Tibial artery (tissue), 4 donors: ENCODE data around the gene SNRPF.

Experiments used
- DNase-seq, 2 donors: peaks; one replicate each; pipeline ENCODE4 v3.0.0-alpha.2; 2019
- H3K27ac ChIP-seq, 2 donors: fragments of 200-600 bp; sonication (generic) in 1 of 2; 1 replicate in 1 of 2; 2 replicates in 1 of 2; pipeline ENCODE4 v1.5.1; 2018 to 2019; ENCODE audit warnings: mild to moderate bottlenecking in 1 of 2
- H3K27me3 ChIP-seq, 2 donors: fragments of 200-600 bp; sonication (generic) in 1 of 2; one replicate each; pipeline versions ENCODE4 v1.5.1 to v1.6.0; 2016 to 2019
- H3K36me3 ChIP-seq, 3 donors: fragments of 200-600 bp; sonication (generic) in 2 of 3; one replicate each; pipeline ENCODE4 v1.5.1; 2016 to 2019; ENCODE audit warnings: mild to moderate bottlenecking in 2 of 3
- H3K4me1 ChIP-seq, 4 donors: fragments of 200-600 bp; sonication (generic) in 2 of 4; 1 replicate in 3 of 4; 2 replicates in 1 of 4; pipeline ENCODE4 v1.5.1; 2016 to 2019
- H3K4me3 ChIP-seq, 2 donors: fragments of 200-600 bp; sonication (generic) in 1 of 2; 1 replicate in 1 of 2; 2 replicates in 1 of 2; pipeline ENCODE4 v1.5.1; 2018 to 2019; ENCODE audit warnings: mild to moderate bottlenecking in 2 of 2
- H3K9me3 ChIP-seq, 3 donors: fragments of 200-600 bp; sonication (generic) in 1 of 3; one replicate each; pipeline ENCODE4 v1.5.1; 2016 to 2019
- intact Hi-C: fragments of 100-400 bp; cut with DNase I; formaldehyde crosslinking; loops from one replicate; pipeline ENCODE4 v1.15.0; 2023; ENCODE audit warnings: low total_unique reads
- TF ChIP-seq, protein P1 (sequence below), 2 experiments: fragments of 200-600 bp in 1 of 2; fragments of 450-650 bp in 1 of 2; IDR thresholded peaks; one replicate each; pipeline ENCODE4 v1.5.1; 2017 to 2019; ENCODE audit warnings: antibody characterized with exemption in 2 of 2, mild to moderate bottlenecking in 1 of 2, moderate library complexity in 1 of 2

The SNRPF gene

GRCh38 chr12:95884998-95885397, 26.2 kb downstream of the SNRPF start:
- H3K4me3 ChIP-seq = no peak overlapping the region
- H3K36me3 ChIP-seq = no peaks in the 10 kb centered on the region
- H3K4me1 ChIP-seq = no peaks in the 10 kb centered on the region
- intact Hi-C loops = no loop called here
- H3K9me3 ChIP-seq = peaks cover 0 to 8% (median 0%) of the 10 kb centered on the region in 3 donors
- DNase-seq = no peak
- TF ChIP-seq, protein P1, sequence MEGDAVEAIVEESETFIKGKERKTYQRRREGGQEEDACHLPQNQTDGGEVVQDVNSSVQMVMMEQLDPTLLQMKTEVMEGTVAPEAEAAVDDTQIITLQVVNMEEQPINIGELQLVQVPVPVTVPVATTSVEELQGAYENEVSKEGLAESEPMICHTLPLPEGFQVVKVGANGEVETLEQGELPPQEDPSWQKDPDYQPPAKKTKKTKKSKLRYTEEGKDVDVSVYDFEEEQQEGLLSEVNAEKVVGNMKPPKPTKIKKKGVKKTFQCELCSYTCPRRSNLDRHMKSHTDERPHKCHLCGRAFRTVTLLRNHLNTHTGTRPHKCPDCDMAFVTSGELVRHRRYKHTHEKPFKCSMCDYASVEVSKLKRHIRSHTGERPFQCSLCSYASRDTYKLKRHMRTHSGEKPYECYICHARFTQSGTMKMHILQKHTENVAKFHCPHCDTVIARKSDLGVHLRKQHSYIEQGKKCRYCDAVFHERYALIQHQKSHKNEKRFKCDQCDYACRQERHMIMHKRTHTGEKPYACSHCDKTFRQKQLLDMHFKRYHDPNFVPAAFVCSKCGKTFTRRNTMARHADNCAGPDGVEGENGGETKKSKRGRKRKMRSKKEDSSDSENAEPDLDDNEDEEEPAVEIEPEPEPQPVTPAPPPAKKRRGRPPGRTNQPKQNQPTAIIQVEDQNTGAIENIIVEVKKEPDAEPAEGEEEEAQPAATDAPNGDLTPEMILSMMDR (IDR thresholded peaks at IDR 0.05) = no peak
- H3K27me3 ChIP-seq = no peaks in the 10 kb centered on the region
- no peak overlapping the region for H3K27ac ChIP-seq

DNA sequence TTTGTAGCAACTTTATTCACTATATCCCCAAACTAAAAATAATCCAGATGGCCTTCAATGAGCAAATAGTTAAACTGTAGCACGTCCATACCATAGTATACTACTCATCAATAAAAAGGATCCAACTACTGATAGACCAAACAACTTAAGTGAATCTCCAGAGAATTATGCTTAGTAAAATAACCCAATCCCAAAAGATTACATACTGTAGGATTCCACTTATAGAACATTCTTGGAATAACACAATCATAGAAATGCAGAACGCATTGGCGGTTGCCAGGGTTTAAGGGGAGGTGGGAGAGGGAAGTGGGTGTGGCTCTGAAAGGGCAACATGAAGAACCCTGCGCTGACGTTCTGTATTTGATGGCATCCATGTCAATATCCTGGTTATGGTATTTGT, 28.6 kb downstream of the SNRPF start:
- no peak overlapping the region for H3K4me3 ChIP-seq
- H3K36me3 ChIP-seq = no peaks in the 10 kb centered on the region
- DNase-seq = no peak
- peaks cover 0 to 8% (median 0%) of the 10 kb centered on the region in 3 donors for H3K9me3 ChIP-seq
- H3K4me1 ChIP-seq = no peaks in the 10 kb centered on the region
- TF ChIP-seq, protein P1 (IDR thresholded peaks at IDR 0.05) = no peak
- H3K27ac ChIP-seq = no peak overlapping the region
- no peaks in the 10 kb centered on the region for H3K27me3 ChIP-seq
- intact Hi-C loops = no loop called here

DNA sequence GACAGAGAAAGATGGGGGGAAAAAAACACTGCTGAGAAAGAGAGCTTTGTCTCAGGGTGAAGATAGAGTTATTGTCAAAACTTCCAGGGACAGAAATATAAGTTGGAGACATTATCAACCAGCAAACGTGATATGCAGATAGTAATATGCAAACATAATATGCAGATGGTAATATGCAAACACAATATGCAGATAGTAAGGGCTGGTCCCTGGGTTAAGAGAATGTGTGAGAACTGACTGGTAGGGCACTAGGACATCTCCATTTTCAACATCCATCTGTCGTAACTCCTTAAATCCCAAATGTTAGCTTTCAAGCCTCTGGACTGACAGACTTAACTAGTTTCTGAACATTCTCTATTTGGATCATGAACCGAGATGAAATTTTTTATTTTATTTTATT, 32.2 kb downstream of the SNRPF start:
- no peaks in the 10 kb centered on the region for H3K9me3 ChIP-seq
- no peaks in the 10 kb centered on the region for H3K36me3 ChIP-seq
- H3K27ac ChIP-seq = no peak overlapping the region
- TF ChIP-seq, protein P1 (IDR thresholded peaks at IDR 0.05) = no peak
- intact Hi-C loops = no loop called here
- no peak overlapping the region for H3K4me3 ChIP-seq
- H3K27me3 ChIP-seq = no peaks in the 10 kb centered on the region
- DNase-seq = no peak
- H3K4me1 ChIP-seq = no peaks in the 10 kb centered on the region

DNA sequence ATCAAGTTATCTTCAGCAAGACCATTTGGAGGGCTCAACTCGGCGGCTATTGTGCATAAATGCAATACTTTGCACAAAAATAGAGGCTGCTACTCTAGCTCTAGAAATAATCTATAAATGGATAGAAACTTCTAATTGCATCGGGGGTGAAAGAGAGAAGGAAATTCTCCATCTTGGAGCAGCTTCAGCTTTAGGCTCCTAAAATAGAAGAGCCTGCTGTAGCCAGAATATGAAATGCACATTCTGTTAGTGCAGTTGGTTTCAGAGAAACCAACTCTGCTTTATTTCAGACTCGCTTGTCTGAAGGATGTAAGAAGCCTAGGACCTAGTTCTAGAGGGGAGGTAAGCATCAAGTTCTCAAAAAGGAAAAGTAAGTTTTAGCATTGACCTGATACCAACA, 38.1 kb downstream of the SNRPF start:
- Histone ChIP-seq H3K4me3 (no peak overlapping the region), H3K27me3 (no peaks in the 10 kb centered on the region), H3K9me3 (no peaks in the 10 kb centered on the region), H3K27ac (no peak overlapping the region), H3K4me1 (no peaks in the 10 kb centered on the region), H3K36me3 (no peaks in the 10 kb centered on the region)
- no peak for DNase-seq
- intact Hi-C loops = no loop called here
- TF ChIP-seq, protein P1 (IDR thresholded peaks at IDR 0.05) = no peak

DNA sequence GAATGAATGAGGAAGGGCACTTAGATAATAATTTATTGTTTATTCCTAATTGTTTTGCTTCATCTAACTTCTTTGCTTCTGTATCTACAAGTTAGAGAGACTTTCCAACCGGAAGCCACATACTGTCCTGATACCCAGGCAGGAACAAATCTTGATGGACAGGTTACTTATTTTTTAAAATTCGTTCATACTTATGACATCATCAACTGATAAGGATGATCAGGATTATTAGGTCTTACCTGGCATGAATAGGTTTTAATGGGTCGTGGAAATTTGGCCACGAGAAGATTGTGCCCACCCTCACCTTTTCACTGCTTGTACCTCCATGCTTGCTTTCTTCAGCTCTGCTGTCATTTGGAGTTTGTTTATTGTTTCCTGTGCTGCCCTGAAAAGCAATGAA, 39.3 kb downstream of the SNRPF start:
- Histone ChIP-seq H3K27ac (no peak overlapping the region), H3K36me3 (no peaks in the 10 kb centered on the region), H3K4me1 (no peaks in the 10 kb centered on the region), H3K27me3 (no peaks in the 10 kb centered on the region), H3K4me3 (no peak overlapping the region), H3K9me3 (no peaks in the 10 kb centered on the region)
- no peak for DNase-seq
- TF ChIP-seq, protein P1 (IDR thresholded peaks at IDR 0.05) = no peak
- intact Hi-C loops = no loop called here

DNA sequence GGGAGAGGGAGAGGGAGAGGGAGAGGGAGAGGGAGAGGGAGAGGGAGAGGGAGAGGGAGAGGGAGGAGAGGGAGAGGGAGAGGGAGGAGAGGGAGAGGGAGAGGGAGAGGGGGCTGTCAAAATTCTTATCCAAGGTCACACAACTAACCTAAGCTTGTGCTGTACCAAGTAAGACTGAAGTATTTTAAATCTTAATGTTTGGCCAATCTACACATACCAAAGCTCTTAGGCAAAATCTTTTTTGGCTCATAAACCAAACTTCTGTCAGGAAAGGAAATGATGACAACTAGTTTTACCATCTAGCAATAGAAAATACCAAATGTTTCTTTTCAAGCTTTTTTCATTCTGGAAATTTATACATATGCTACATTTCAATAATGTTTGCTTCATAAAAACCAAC, 49.8 kb downstream of the SNRPF start:
- intact Hi-C loops = no loop called here
- Histone ChIP-seq H3K4me1 (peaks cover 0 to 7% (median 0%) of the 10 kb centered on the region in 4 donors), H3K36me3 (no peaks in the 10 kb centered on the region), H3K27me3 (no peaks in the 10 kb centered on the region), H3K27ac (no peak overlapping the region), H3K9me3 (no peaks in the 10 kb centered on the region), H3K4me3 (no peak overlapping the region)
- TF ChIP-seq, protein P1 (IDR thresholded peaks at IDR 0.05) = no peak
- no peak for DNase-seq
